SK-N-SH treated with all-trans-retinoic acid at 6 μM for 48 hours (cell line): ENCODE results near the gene KLK10.

Source experiments
- ATAC-seq: fragments of 200-7000 bp; cut with Tn5 transposase; 3 replicates; pipeline ENCODE4 v1.9.1; 2020; ENCODE audit warnings: mild to moderate bottlenecking, moderate library complexity
- ARNTL ChIP-seq: fragments of 450-650 bp; formaldehyde crosslinking; IDR thresholded peaks from 2 replicates; pipeline ENCODE4 v1.5.0; 2020; ENCODE audit warnings: low read depth, mild to moderate bottlenecking, moderate library complexity, borderline replicate concordance
- BACH2 ChIP-seq: fragments of 250-450 bp; sonication (Bioruptor Pico); IDR thresholded peaks from 2 replicates; pipeline ENCODE4 v1.9.0; 2021; ENCODE audit warnings: mild to moderate bottlenecking, borderline replicate concordance
- CREB5 ChIP-seq: fragments of 250-450 bp; sonication (Bioruptor Pico); IDR thresholded peaks from 2 replicates; pipeline ENCODE4 v1.5.1; 2020; ENCODE audit warnings: low read depth, mild to moderate bottlenecking, moderate library complexity
- CSDC2 ChIP-seq: fragments of 250-450 bp; sonication (Bioruptor Pico); IDR thresholded peaks from 2 replicates; pipeline ENCODE4 v1.5.0; 2020; ENCODE audit warnings: mild to moderate bottlenecking, moderate library complexity
- ESRRG ChIP-seq: fragments of 250-450 bp; sonication (Bioruptor Pico); IDR thresholded peaks from 2 replicates; pipeline ENCODE4 v1.6.1; 2021; ENCODE audit warnings: mild to moderate bottlenecking
- GLIS3 ChIP-seq: fragments of 250-450 bp; sonication (Bioruptor Pico); IDR thresholded peaks from 2 replicates; pipeline ENCODE4 v1.5.0; 2020; ENCODE audit warnings: mild to moderate bottlenecking, moderate library complexity
- ISL1 ChIP-seq: fragments of 250-450 bp; sonication (Bioruptor Pico); IDR thresholded peaks from 2 replicates; pipeline ENCODE4 v2.1.2; 2022; ENCODE audit warnings: mild to moderate bottlenecking, moderate library complexity
- OSR1 ChIP-seq: fragments of 250-450 bp; sonication (Bioruptor Pico); IDR thresholded peaks from 2 replicates; pipeline ENCODE4 v1.8.0; 2022; ENCODE audit warnings: moderate library complexity, mild to moderate bottlenecking, inconsistent platforms
- PATZ1 ChIP-seq: fragments of 250-450 bp; sonication (Bioruptor Pico); IDR thresholded peaks from 2 replicates; pipeline ENCODE4 v1.8.0; 2020; ENCODE audit warnings: mild to moderate bottlenecking, moderate library complexity, borderline replicate concordance
- POU6F1 ChIP-seq: fragments of 250-450 bp; sonication (Bioruptor Pico); IDR thresholded peaks from 2 replicates; pipeline ENCODE4 v1.8.0; 2021; ENCODE audit warnings: low read depth, mild to moderate bottlenecking, moderate library complexity, borderline replicate concordance
- PPARA ChIP-seq: fragments of 250-450 bp; sonication (Bioruptor Pico); IDR thresholded peaks from 2 replicates; pipeline ENCODE4 v1.5.0; 2020; ENCODE audit warnings: mild to moderate bottlenecking, borderline replicate concordance
- RARB ChIP-seq: fragments of 250-450 bp; sonication (Bioruptor Pico); IDR thresholded peaks from 2 replicates; pipeline ENCODE4 v1.8.0; 2021; ENCODE audit warnings: mild to moderate bottlenecking, moderate library complexity
- SNAI2 ChIP-seq: fragments of 250-450 bp; sonication (Bioruptor Pico); IDR thresholded peaks from 2 replicates; pipeline ENCODE4 v1.5.0; 2020; ENCODE audit warnings: mild to moderate bottlenecking, moderate library complexity
- TCF4 ChIP-seq: fragments of 250-450 bp; sonication (Bioruptor Pico); IDR thresholded peaks from 2 replicates; pipeline ENCODE4 v1.8.0; 2021; ENCODE audit warnings: mild to moderate bottlenecking, moderate library complexity, borderline replicate concordance
- TOX ChIP-seq: fragments of 250-450 bp; sonication (Bioruptor Pico); IDR thresholded peaks from 2 replicates; pipeline ENCODE4 v1.8.0; 2021; ENCODE audit warnings: mild to moderate bottlenecking, moderate library complexity, borderline replicate concordance
- ZFP3 ChIP-seq: fragments of 250-450 bp; sonication (Bioruptor Pico); IDR thresholded peaks from 2 replicates; pipeline ENCODE4 v1.5.0; 2020; ENCODE audit warnings: mild to moderate bottlenecking, moderate library complexity
- ZFP30 ChIP-seq: fragments of 450-650 bp; formaldehyde crosslinking; IDR thresholded peaks from 2 replicates; pipeline ENCODE4 v1.5.0; 2022; ENCODE audit warnings: mild to moderate bottlenecking, moderate library complexity
- ZNF565 ChIP-seq: fragments of 450-650 bp; formaldehyde crosslinking; conservative IDR thresholded peaks from 2 replicates; pipeline ENCODE4 v1.5.0; 2020; ENCODE audit warnings: low read depth, mild to moderate bottlenecking, moderate library complexity
- ZNF70 ChIP-seq: fragments of 450-650 bp; formaldehyde crosslinking; IDR thresholded peaks from 2 replicates; pipeline ENCODE4 v1.5.0; 2020; ENCODE audit warnings: mild to moderate bottlenecking, moderate library complexity
- ZNF8 ChIP-seq: fragments of 450-650 bp; formaldehyde crosslinking; IDR thresholded peaks from 2 replicates; pipeline ENCODE4 v1.5.0; 2020; ENCODE audit warnings: mild to moderate bottlenecking, moderate library complexity
- TF ChIP-seq, protein P1 (sequence below): fragments of 250-450 bp; sonication (Bioruptor Pico); IDR thresholded peaks from 2 replicates; pipeline ENCODE4 v1.5.1; 2021; ENCODE audit warnings: mild to moderate bottlenecking, moderate library complexity

The KLK10 gene

GRCh38 chr19:51016798-51017683, 2.5 kb downstream of the KLK10 start (continued):
- TF ChIP-seq POU6F1 (CRISPR knock-in tag) = no peak

- ATAC-seq = no peak
- TF ChIP-seq OSR1 (no peak), GLIS3 (CRISPR knock-in tag) (no peak), SNAI2 (CRISPR knock-in tag) (no peak), ARNTL (no peak), ISL1 (CRISPR knock-in tag) (no peak), CREB5 (CRISPR knock-in tag) (no peak), ZNF70 (CRISPR knock-in tag) (no peak), POU6F1 (CRISPR knock-in tag) (no peak), ZFP3 (CRISPR knock-in tag) (no peak), TOX (CRISPR knock-in tag) (no peak)
- TF ChIP-seq, protein P1, sequence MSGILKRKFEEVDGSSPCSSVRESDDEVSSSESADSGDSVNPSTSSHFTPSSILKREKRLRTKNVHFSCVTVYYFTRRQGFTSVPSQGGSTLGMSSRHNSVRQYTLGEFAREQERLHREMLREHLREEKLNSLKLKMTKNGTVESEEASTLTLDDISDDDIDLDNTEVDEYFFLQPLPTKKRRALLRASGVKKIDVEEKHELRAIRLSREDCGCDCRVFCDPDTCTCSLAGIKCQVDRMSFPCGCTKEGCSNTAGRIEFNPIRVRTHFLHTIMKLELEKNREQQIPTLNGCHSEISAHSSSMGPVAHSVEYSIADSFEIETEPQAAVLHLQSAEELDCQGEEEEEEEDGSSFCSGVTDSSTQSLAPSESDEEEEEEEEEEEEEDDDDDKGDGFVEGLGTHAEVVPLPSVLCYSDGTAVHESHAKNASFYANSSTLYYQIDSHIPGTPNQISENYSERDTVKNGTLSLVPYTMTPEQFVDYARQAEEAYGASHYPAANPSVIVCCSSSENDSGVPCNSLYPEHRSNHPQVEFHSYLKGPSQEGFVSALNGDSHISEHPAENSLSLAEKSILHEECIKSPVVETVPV (CRISPR knock-in tag) = no peak
These were observed 3.7 kb downstream of the KLK10 start for GRCh38 chr19:51015691-51016267.

DNA sequence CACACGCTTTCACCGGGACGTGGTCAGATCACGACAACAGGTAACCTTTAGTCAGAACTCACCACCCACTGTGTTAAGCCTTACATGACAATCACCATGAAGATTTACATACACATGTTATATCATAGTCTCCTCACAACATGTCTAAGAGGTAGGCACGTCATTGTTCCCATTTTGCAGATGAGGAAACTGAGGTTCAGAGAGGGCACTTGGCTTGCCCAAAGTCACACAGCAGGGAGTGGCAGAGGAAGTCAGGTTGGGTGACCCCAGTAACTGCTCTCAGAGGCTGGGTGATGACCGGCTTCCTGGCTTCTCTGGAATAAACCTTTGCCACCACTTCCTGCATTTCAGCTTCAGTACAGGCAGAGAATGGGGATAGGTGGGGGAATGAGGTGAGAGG, 5.3 kb downstream of the KLK10 start:
- ATAC-seq = no peak
- TF ChIP-seq ZNF70 (CRISPR knock-in tag) (no peak), PATZ1 (CRISPR knock-in tag) (no peak), POU6F1 (CRISPR knock-in tag) (no peak), ZNF8 (CRISPR knock-in tag) (no peak), ZFP30 (CRISPR knock-in tag) (no peak), ESRRG (CRISPR knock-in tag) (no peak), ISL1 (CRISPR knock-in tag) (no peak), SNAI2 (CRISPR knock-in tag) (no peak), TOX (CRISPR knock-in tag) (no peak), ARNTL (no peak), PPARA (CRISPR knock-in tag) (no peak), BACH2 (CRISPR knock-in tag) (no peak), RARB (CRISPR knock-in tag) (no peak), ZNF565 (no peak), CSDC2 (CRISPR knock-in tag) (no peak), CREB5 (CRISPR knock-in tag) (no peak), TCF4 (CRISPR knock-in tag) (no peak)
- TF ChIP-seq, protein P1 (CRISPR knock-in tag) = no peak
